ENCODE measurements around the gene ING3. TPM values are rescaled to one million over a fixed set of nuclear protein-coding genes. Genes with fewer than 3 reads are reported as not detected.
A peak's percentile ranks its signal among the peaks of the same experiment; 100 is the strongest.

The ING3 gene
- total RNA-seq, 4 donors from 2014 or later = 11.2 to 23.0 (median 16.7) TPM

GRCh38 chr7:120985130-120985758 lies 34.7 kb downstream of the ING3 start:
- no peak for ATAC-seq
- 31 to 53% methylated on average over 2 of the region's 2 CpGs for WGBS, 2 donors (ENCODE audit: low coverage in 1 of 2)

GRCh38 chr7:120985839-120986238 lies 35.3 kb downstream of the ING3 start:
- H3K27ac ChIP-seq = no peak overlapping the region
- H3K4me3 ChIP-seq = no peak overlapping the region
- no peak for ATAC-seq
- H3K4me1 ChIP-seq = peaks cover 0 to 26% (median 3%) of the 10 kb centered on the region in 3 donors
- TF ChIP-seq EP300 (IDR thresholded peaks at IDR 0.05) = no peak
- no peaks in the 10 kb centered on the region for H3K27me3 ChIP-seq
- H3K36me3 ChIP-seq = no peaks in the 10 kb centered on the region
- no peaks in the 10 kb centered on the region for H3K9me3 ChIP-seq
- WGBS, 2 donors (ENCODE audit: low coverage in 1 of 2) = 88% methylated on average over 2 of the region's 2 CpGs; no CpG with 5 or more reads in 1 of the 2 donors

More at GRCh38 chr7:120985130-120985758, 34.7 kb downstream of the ING3 start:
- Histone ChIP-seq H3K4me1 (peaks cover 0 to 20% (median 0%) of the 10 kb centered on the region in 3 donors), H3K27me3 (no peaks in the 10 kb centered on the region), H3K4me3 (no peak overlapping the region), H3K36me3 (no peaks in the 10 kb centered on the region), H3K9me3 (no peaks in the 10 kb centered on the region), H3K27ac (no peak overlapping the region)
- TF ChIP-seq EP300 (IDR thresholded peaks at IDR 0.05) (no peak), POLR2AphosphoS5 (IDR thresholded peaks at IDR 0.05) (no peak), POLR2A (IDR thresholded peaks at IDR 0.05) (no peak)
- TF ChIP-seq, protein P1, sequence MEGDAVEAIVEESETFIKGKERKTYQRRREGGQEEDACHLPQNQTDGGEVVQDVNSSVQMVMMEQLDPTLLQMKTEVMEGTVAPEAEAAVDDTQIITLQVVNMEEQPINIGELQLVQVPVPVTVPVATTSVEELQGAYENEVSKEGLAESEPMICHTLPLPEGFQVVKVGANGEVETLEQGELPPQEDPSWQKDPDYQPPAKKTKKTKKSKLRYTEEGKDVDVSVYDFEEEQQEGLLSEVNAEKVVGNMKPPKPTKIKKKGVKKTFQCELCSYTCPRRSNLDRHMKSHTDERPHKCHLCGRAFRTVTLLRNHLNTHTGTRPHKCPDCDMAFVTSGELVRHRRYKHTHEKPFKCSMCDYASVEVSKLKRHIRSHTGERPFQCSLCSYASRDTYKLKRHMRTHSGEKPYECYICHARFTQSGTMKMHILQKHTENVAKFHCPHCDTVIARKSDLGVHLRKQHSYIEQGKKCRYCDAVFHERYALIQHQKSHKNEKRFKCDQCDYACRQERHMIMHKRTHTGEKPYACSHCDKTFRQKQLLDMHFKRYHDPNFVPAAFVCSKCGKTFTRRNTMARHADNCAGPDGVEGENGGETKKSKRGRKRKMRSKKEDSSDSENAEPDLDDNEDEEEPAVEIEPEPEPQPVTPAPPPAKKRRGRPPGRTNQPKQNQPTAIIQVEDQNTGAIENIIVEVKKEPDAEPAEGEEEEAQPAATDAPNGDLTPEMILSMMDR (IDR thresholded peaks at IDR 0.05) = no peak

DNA sequence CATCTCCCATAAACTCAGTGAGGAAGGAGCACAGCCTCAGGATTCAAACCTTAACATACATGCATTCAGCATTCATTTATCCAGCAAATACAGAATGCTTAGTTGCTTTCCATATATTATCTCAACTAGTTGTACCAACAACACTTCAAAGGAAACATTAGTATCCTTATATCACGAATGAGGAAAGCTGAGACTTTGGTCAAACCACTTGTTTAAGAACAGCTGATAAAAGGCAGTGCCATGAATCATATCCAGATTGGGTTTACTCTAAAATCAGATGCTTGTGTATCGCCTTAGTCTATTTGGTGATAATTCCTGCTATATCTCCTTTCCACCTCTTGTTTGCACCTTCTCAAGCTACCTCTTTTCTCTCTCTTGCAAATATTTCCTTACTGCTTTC lies 36.1 kb downstream of the ING3 start:
- Histone ChIP-seq H3K27me3 (no peaks in the 10 kb centered on the region), H3K4me1 (peaks cover 0 to 34% (median 3%) of the 10 kb centered on the region in 3 donors), H3K27ac (no peak overlapping the region), H3K36me3 (no peaks in the 10 kb centered on the region), H3K4me3 (no peak overlapping the region), H3K9me3 (no peaks in the 10 kb centered on the region)
- ATAC-seq = no peak
- WGBS, 2 donors (ENCODE audit: low coverage in 1 of 2) = 93 to 94% methylated on average over 2 of the region's 2 CpGs
- TF ChIP-seq POLR2AphosphoS5 (IDR thresholded peaks at IDR 0.05) (no peak), POLR2A (IDR thresholded peaks at IDR 0.05) (no peak), EP300 (IDR thresholded peaks at IDR 0.05) (no peak)
- TF ChIP-seq, protein P1 (IDR thresholded peaks at IDR 0.05) = no peak

- H3K4me3 ChIP-seq = peak overlapping the region in 1 of 2 donors; percentile 55
- peak overlapping the region in 3 of 4 donors; percentile 85 to 91 (median 90) for H3K27ac ChIP-seq
- H3K9me3 ChIP-seq = no peaks in the 10 kb centered on the region
- no peaks in the 10 kb centered on the region for H3K36me3 ChIP-seq
- no peaks in the 10 kb centered on the region for H3K27me3 ChIP-seq
- H3K4me1 ChIP-seq = peaks cover 0 to 41% (median 3%) of the 10 kb centered on the region in 3 donors
- TF ChIP-seq EP300 (IDR thresholded peaks at IDR 0.05) (no peak), POLR2A (IDR thresholded peaks at IDR 0.05) (no peak), POLR2AphosphoS5 (IDR thresholded peaks at IDR 0.05) (no peak)
- TF ChIP-seq, protein P1 (IDR thresholded peaks at IDR 0.05) = no peak
- no peak for ATAC-seq
- 0 to 2% methylated on average over 3 of the region's 3 CpGs for WGBS, 2 donors (ENCODE audit: low coverage in 1 of 2)
These were observed 36.7 kb downstream of the ING3 start for GRCh38 chr7:120987280-120987679.

- ATAC-seq = peak; percentile 88
- 0 to 3% methylated on average over 6 to 7 of the region's 12 CpGs for WGBS, 2 donors (ENCODE audit: low coverage in 1 of 2)
- TF ChIP-seq POLR2A (IDR thresholded peaks at IDR 0.05) = no peak
- TF ChIP-seq, protein P1 (IDR thresholded peaks at IDR 0.05) = peak; percentile 86 to 96 (median 92)
- TF ChIP-seq EP300 (IDR thresholded peaks at IDR 0.05) = no peak
- peak; percentile 42 for TF ChIP-seq POLR2AphosphoS5 (IDR thresholded peaks at IDR 0.05)
These were observed 37.4 kb downstream of the ING3 start for GRCh38 chr7:120987683-120988590.

More at GRCh38 chr7:120987683-120988590, 37.4 kb downstream of the ING3 start:
- Histone ChIP-seq H3K36me3 (no peaks in the 10 kb centered on the region), H3K4me1 (peaks cover 0 to 47% (median 6%) of the 10 kb centered on the region in 3 donors), H3K27ac (peak overlapping the region; percentile 85 to 97 (median 90)), H3K27me3 (no peaks in the 10 kb centered on the region), H3K4me3 (peak overlapping the region; percentile 49 to 55), H3K9me3 (no peaks in the 10 kb centered on the region)
